HL-60 (cell line): ENCODE data around the gene MDM2.

Source experiments
- DNase-seq, 2 experiments: peaks; one replicate each; pipeline ENCODE4 v3.0.0-alpha.2; 2010 to 2020; ENCODE audit warnings: low read depth in 1 of 2, low spot score in 1 of 2
- H3K27ac ChIP-seq: fragments of 250-450 bp; sonication (Bioruptor Pico); replicated peaks from 2 replicates; pipeline ENCODE4 v1.5.1; 2020; ENCODE audit warnings: mild to moderate bottlenecking, moderate library complexity
- H3K27me3 ChIP-seq: fragments of 250-450 bp; sonication (Bioruptor Pico); 2 replicates; pipeline ENCODE4 v1.5.1; 2021; ENCODE audit warnings: mild to moderate bottlenecking, moderate library complexity; ENCODE audit not compliant: insufficient read depth, poor library complexity, severe bottlenecking
- H3K4me3 ChIP-seq: replicated peaks from 2 replicates; pipeline ENCODE4 v1.5.1; 2011; ENCODE audit warnings: mild to moderate bottlenecking, control low read depth, low read length; ENCODE audit not compliant: insufficient read depth
- CTCF ChIP-seq: IDR thresholded peaks from one replicate; pipeline ENCODE4 v1.5.1; 2011; ENCODE audit warnings: low read length, control low read depth, inconsistent platforms; ENCODE audit not compliant: insufficient read depth
- GABPA ChIP-seq: IDR thresholded peaks from 2 replicates; pipeline ENCODE4 v1.6.1; 2012; ENCODE audit warnings: low read depth
- POLR2AphosphoS5 ChIP-seq: IDR thresholded peaks from 2 replicates; pipeline ENCODE4 v1.6.1; 2012; ENCODE audit warnings: low read depth
- REST ChIP-seq: IDR thresholded peaks from 2 replicates; pipeline ENCODE4 v1.6.1; 2012; ENCODE audit warnings: low read depth; ENCODE audit not compliant: insufficient replicate concordance
- SPI1 ChIP-seq: IDR thresholded peaks from 2 replicates; pipeline ENCODE4 v1.6.1; 2012; ENCODE audit warnings: low read depth, mild to moderate bottlenecking, borderline replicate concordance

The MDM2 gene

GRCh38 chr12:68878846-68879245, 70.9 kb downstream of the MDM2 start:
- DNase-seq = no peak
- H3K27me3 ChIP-seq = no peaks in the 10 kb centered on the region
- H3K4me3 ChIP-seq = no peak overlapping the region
- TF ChIP-seq POLR2AphosphoS5 (no peak), REST (no peak), SPI1 (no peak), CTCF (no peak), GABPA (no peak)
- no peak overlapping the region for H3K27ac ChIP-seq

- Histone ChIP-seq H3K27me3 (no peaks in the 10 kb centered on the region), H3K4me3 (no peak overlapping the region), H3K27ac (no peak overlapping the region)
- DNase-seq = no peak
- TF ChIP-seq POLR2AphosphoS5 = no peak
- TF ChIP-seq SPI1 = no peak
- no peak for TF ChIP-seq GABPA
- TF ChIP-seq REST = no peak
- no peak for TF ChIP-seq CTCF
These were observed 72.8 kb downstream of the MDM2 start for GRCh38 chr12:68880660-68881325.

- TF ChIP-seq GABPA (no peak), POLR2AphosphoS5 (no peak), REST (no peak), SPI1 (no peak), CTCF (no peak)
- no peak for DNase-seq
- no peaks in the 10 kb centered on the region for H3K27me3 ChIP-seq
- H3K4me3 ChIP-seq = no peak overlapping the region
- H3K27ac ChIP-seq = no peak overlapping the region
These were observed 74.4 kb downstream of the MDM2 start for GRCh38 chr12:68882251-68882964.
